K562 (cell line): Measurements from ENCODE around the gene C1orf167. TPM values are rescaled to one million over a fixed set of nuclear protein-coding genes. Genes with fewer than 3 reads are reported as not detected.

Source experiments
- FUS ChIP-seq: fragments of 200-400 bp; formaldehyde crosslinking; optimal IDR thresholded peaks from 2 replicates; pipeline ENCODE3; 2017; ENCODE audit warnings: low read depth, low read length
- HEY1 ChIP-seq: fragments of 250-450 bp; sonication (Bioruptor Pico); IDR thresholded peaks from 2 replicates; pipeline ENCODE4 v1.5.0; 2020; ENCODE audit warnings: mild to moderate bottlenecking, moderate library complexity, borderline replicate concordance
- HNRNPLL ChIP-seq: fragments of 200-400 bp; formaldehyde crosslinking; IDR thresholded peaks from 2 replicates; pipeline ENCODE4 v1.6.1; 2017; ENCODE audit warnings: low read length, low read depth, mild to moderate bottlenecking; ENCODE audit not compliant: poor library complexity, severe bottlenecking
- KAT7 ChIP-seq: sonication (generic); formaldehyde crosslinking; IDR thresholded peaks from 2 replicates; pipeline ENCODE4 v1.8.0; 2022; ENCODE audit warnings: missing genetic modification reagents, mild to moderate bottlenecking, borderline replicate concordance
- MCM5 ChIP-seq: fragments of 450-650 bp; IDR thresholded peaks from 2 replicates; pipeline ENCODE4 v1.6.1; 2016; ENCODE audit warnings: low read depth
- MLX ChIP-seq, 2 experiments: fragments of 450-650 bp in 1 of 2; sonication (generic) in 1 of 2; formaldehyde crosslinking; conservative IDR thresholded peaks; 2 replicates each; pipeline versions ENCODE4 v1.4.0 to v1.8.1; 2020 to 2022; ENCODE audit warnings: mild to moderate bottlenecking in 1 of 2, missing genetic modification reagents in 1 of 2
- ZNF146 ChIP-seq: IDR thresholded peaks from one replicate; pipeline ENCODE4 v1.6.1; 2018; ENCODE audit warnings: missing compliant biosample characterization; ENCODE audit not compliant: unreplicated experiment
- ZNF197 ChIP-seq: fragments of 200-800 bp; sonication (Bioruptor generic); IDR thresholded peaks from 2 replicates; pipeline ENCODE4 v1.6.1; 2016; ENCODE audit warnings: low read depth, missing genetic modification characterization, missing compliant biosample characterization
- ZNF449 ChIP-seq: fragments of 250-450 bp; sonication (Bioruptor Pico); IDR thresholded peaks from 2 replicates; pipeline ENCODE4 v1.8.0; 2022; ENCODE audit warnings: moderate library complexity, mild to moderate bottlenecking, inconsistent platforms
- ZNF644 ChIP-seq: fragments of 200-800 bp; sonication (Bioruptor generic); IDR thresholded peaks from 2 replicates; pipeline ENCODE4 v1.6.1; 2016; ENCODE audit warnings: low read depth, missing genetic modification characterization, missing compliant biosample characterization
- ZNF695 ChIP-seq: fragments of 450-650 bp; formaldehyde crosslinking; IDR thresholded peaks from 2 replicates; pipeline ENCODE4 v1.4.0; 2020; ENCODE audit warnings: mild to moderate bottlenecking, moderate library complexity
- polyA plus RNA-seq, 8 experiments: library from polyadenylated mRNA; depleted of rRNA in 4 of 8; stranded (reverse) in 5 of 8; unstranded in 3 of 8; fragments of >200 nt; fragmentation: Nextera tagmentation in 2 of 8; fragmentation: Illumina TruSeq in 1 of 8; extraction: Ambion mirVana in 2 of 8; extraction: Trizol in 1 of 8; gene quantifications; 2 replicates each; pipeline versions ENCODE4 v1.2.1 to v1.2.3, GENCODE V29; 2011 to 2014; ENCODE audit warnings: inconsistent platforms in 1 of 8, missing spikeins in 1 of 8
- total RNA-seq, 7 experiments: library from RNA; depleted of rRNA in 6 of 7; stranded (reverse); fragments of >200 nt in 6 of 7; fragmentation: Illumina TruSeq in 2 of 7; extraction: Trizol in 2 of 7; gene quantifications; 2 replicates each; pipeline versions ENCODE4 v1.2.1 to v1.2.3, GENCODE V29; 2011 to 2021; ENCODE audit warnings: low replicate concordance in 1 of 7
- TF ChIP-seq, protein P1 (sequence below), 3 experiments: IDR thresholded peaks in 2 of 3; conservative IDR thresholded peaks in 1 of 3; 2 replicates each; pipeline ENCODE4 v1.5.1; 2011 to 2012; ENCODE audit warnings: low read length in 3 of 3, mild to moderate bottlenecking in 3 of 3, control low read depth in 2 of 3, improper control_type of control experiment in 1 of 3, inconsistent platforms in 1 of 3, low read depth in 1 of 3, mixed read lengths in 1 of 3, moderate library complexity in 1 of 3; ENCODE audit not compliant: insufficient read depth in 2 of 3
- TF ChIP-seq, protein P2 (sequence below), 2 experiments: fragments of 450-650 bp; formaldehyde crosslinking in 1 of 2; IDR thresholded peaks; 2 replicates each; pipeline versions ENCODE4 v1.4.0 to v1.6.1; 2014 to 2020; ENCODE audit warnings: mild to moderate bottlenecking in 2 of 2, borderline replicate concordance in 1 of 2, low read depth in 1 of 2

Gene C1orf167
- total and polyA plus RNA-seq, 9 of the 15 experiments (the other 6 are each of a cell fraction or from before 2014, with no cell fraction given) = 0.22 to 0.86 (median 0.31) TPM; not detected in 2

- TF ChIP-seq ZNF449 (CRISPR knock-in tag) (no peak), KAT7 (CRISPR knock-in tag) (peak; percentile 96), ZNF644 (no peak; the same call in 1 of the 2 replicates), HNRNPLL (peak; percentile 96), MCM5 (no peak), HEY1 (CRISPR knock-in tag) (no peak), ZNF695 (CRISPR knock-in tag) (0 out of 2 replicates have a peak, but pooled peaks have one; percentile 7), FUS (no peak), ZNF197 (CRISPR knock-in tag) (peak; percentile 88; the same call in 1 of the 2 replicates), ZNF146 (CRISPR knock-in tag) (no peak), MLX (CRISPR knock-in tag; conservative IDR thresholded peaks at IDR 0.05) (peak; percentile 41 to 84; a peak in 1 of 4 replicates)
- TF ChIP-seq, protein P1, sequence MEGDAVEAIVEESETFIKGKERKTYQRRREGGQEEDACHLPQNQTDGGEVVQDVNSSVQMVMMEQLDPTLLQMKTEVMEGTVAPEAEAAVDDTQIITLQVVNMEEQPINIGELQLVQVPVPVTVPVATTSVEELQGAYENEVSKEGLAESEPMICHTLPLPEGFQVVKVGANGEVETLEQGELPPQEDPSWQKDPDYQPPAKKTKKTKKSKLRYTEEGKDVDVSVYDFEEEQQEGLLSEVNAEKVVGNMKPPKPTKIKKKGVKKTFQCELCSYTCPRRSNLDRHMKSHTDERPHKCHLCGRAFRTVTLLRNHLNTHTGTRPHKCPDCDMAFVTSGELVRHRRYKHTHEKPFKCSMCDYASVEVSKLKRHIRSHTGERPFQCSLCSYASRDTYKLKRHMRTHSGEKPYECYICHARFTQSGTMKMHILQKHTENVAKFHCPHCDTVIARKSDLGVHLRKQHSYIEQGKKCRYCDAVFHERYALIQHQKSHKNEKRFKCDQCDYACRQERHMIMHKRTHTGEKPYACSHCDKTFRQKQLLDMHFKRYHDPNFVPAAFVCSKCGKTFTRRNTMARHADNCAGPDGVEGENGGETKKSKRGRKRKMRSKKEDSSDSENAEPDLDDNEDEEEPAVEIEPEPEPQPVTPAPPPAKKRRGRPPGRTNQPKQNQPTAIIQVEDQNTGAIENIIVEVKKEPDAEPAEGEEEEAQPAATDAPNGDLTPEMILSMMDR (IDR thresholded peaks at IDR 0.05 in 2 of 3, conservative IDR thresholded peaks at IDR 0.05 in 1 of 3; ENCODE audit: insufficient read depth in 2 of 3, low read depth in 1 of 3, low read length in 3 of 3) = peak in 1 of 3 experiments; percentile 5; a peak in 1 of 6 replicates
- TF ChIP-seq, protein P2, sequence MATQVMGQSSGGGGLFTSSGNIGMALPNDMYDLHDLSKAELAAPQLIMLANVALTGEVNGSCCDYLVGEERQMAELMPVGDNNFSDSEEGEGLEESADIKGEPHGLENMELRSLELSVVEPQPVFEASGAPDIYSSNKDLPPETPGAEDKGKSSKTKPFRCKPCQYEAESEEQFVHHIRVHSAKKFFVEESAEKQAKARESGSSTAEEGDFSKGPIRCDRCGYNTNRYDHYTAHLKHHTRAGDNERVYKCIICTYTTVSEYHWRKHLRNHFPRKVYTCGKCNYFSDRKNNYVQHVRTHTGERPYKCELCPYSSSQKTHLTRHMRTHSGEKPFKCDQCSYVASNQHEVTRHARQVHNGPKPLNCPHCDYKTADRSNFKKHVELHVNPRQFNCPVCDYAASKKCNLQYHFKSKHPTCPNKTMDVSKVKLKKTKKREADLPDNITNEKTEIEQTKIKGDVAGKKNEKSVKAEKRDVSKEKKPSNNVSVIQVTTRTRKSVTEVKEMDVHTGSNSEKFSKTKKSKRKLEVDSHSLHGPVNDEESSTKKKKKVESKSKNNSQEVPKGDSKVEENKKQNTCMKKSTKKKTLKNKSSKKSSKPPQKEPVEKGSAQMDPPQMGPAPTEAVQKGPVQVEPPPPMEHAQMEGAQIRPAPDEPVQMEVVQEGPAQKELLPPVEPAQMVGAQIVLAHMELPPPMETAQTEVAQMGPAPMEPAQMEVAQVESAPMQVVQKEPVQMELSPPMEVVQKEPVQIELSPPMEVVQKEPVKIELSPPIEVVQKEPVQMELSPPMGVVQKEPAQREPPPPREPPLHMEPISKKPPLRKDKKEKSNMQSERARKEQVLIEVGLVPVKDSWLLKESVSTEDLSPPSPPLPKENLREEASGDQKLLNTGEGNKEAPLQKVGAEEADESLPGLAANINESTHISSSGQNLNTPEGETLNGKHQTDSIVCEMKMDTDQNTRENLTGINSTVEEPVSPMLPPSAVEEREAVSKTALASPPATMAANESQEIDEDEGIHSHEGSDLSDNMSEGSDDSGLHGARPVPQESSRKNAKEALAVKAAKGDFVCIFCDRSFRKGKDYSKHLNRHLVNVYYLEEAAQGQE (IDR thresholded peaks at IDR 0.05; ENCODE audit: borderline replicate concordance) = peak; percentile 99
- TF ChIP-seq, protein P2 (CRISPR knock-in tag; IDR thresholded peaks at IDR 0.05; ENCODE audit: low read depth) = peak; percentile 54; the same call in 1 of the 2 replicates
These were observed 43.7 kb downstream of the C1orf167 start, which contains the start of the genes CLCN6 and MTHFR (continued) for GRCh38 chr1:11805422-11806306.
